Subcutaneous adipose tissue (tissue), 4 donors: ENCODE data around the gene PARM1. TPM values are rescaled to one million over a fixed set of nuclear protein-coding genes. Genes with fewer than 3 reads are reported as not detected.

Source experiments
- total RNA-seq, 4 donors: library from RNA; depleted of rRNA; stranded (reverse); fragments of >200 nt; gene quantifications; one replicate each; pipeline ENCODE4 v1.1.0, GENCODE V29; 2016
- TF ChIP-seq, protein P1 (sequence below): fragments of 450-650 bp; IDR thresholded peaks from one replicate; pipeline ENCODE4 v1.5.1; 2016; ENCODE audit warnings: low read depth, mild to moderate bottlenecking, control low read depth, antibody characterized with exemption, moderate library complexity

PARM1 gene
- total RNA-seq, 4 donors from 2014 or later, result 10.5 to 62.3 (median 50.4) TPM

DNA sequence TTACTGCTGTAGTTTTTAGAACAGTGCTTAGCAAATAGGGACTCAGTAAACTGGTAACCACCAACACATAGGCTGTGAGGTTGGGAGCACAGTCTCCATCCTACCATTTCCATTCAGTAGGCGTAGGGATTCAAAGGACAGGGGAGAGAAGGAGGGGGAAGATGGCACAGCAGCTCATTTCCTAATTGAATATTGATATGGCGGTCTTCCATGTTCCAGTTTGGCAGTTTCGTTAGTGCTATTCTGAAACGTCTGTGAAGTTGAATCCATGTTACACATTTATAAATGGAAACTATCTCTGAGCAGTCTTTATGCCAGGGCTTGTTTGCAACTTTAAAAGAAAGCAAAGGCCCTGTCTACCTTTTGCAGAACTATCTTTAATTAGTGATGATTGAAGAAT, 105.5 kb downstream of the PARM1 start:
- TF ChIP-seq, protein P1, sequence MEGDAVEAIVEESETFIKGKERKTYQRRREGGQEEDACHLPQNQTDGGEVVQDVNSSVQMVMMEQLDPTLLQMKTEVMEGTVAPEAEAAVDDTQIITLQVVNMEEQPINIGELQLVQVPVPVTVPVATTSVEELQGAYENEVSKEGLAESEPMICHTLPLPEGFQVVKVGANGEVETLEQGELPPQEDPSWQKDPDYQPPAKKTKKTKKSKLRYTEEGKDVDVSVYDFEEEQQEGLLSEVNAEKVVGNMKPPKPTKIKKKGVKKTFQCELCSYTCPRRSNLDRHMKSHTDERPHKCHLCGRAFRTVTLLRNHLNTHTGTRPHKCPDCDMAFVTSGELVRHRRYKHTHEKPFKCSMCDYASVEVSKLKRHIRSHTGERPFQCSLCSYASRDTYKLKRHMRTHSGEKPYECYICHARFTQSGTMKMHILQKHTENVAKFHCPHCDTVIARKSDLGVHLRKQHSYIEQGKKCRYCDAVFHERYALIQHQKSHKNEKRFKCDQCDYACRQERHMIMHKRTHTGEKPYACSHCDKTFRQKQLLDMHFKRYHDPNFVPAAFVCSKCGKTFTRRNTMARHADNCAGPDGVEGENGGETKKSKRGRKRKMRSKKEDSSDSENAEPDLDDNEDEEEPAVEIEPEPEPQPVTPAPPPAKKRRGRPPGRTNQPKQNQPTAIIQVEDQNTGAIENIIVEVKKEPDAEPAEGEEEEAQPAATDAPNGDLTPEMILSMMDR, result no peak

DNA sequence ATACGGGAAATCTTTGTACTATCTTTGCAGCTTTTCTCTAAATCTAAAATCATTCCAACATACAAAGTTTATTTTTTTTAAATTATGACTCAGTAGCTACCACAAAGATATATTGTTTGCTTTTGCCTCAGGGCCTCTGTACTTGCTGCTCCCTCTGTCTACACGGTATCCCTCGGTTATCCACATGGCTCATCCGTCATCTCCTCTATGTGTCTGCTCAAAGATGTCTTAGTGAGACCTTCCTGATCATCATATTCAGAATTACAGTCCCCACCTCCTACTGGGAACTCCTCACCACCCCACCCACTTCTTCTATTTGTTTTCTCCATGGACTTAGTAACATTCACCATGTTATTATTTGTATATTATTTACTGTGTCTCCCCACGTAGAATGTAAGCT, 107.8 kb downstream of the PARM1 start:
- TF ChIP-seq, protein P1, result no peak

DNA sequence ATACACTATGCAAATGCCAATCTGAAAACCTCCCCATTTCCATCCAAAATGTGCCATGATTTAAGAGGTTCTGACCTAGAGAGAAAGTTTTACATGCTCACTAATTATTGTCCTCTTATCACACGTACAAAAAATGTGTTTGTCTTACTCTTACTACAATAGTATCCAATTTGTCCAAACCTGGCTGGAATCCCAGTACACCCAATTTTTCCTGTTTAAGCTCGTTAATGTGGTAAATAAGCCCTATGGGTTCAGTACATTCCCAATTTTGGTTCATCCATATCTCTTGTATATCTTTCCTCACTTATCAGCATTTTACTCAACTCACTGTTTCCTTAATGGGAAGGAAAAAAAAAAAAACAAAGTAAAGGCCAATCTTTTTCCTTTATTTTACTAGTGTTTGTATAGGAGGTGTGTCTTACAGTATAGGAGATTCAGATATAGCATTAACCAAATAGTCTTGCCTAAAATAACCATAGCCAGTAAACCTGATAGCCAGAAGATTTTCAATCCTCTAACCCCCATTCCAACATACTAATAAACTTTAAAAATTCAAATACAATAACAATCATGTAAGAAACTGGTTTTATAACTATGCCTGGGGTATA, 109.8 kb downstream of the PARM1 start:
- TF ChIP-seq, protein P1, result no peak

DNA sequence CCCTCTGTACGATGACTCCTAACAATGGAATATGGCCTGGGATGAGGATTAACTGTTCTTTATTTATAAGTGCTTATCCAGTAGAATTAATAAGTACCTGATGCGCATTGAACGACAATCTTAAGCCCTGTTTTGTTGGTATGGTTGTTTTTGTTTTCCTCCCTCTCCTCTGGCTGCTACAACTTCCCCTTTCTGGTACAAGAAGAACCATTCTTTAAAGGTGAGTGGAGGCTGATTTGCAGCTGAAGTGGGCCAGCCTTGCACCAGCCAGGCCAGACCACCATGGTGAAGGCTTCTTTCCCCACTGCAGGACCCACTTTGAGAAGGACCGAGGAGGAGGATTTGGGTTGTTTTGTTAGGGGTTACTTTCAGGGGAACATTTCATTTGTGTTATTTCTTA, 113.3 kb downstream of the PARM1 start:
- TF ChIP-seq, protein P1, result no peak

DNA sequence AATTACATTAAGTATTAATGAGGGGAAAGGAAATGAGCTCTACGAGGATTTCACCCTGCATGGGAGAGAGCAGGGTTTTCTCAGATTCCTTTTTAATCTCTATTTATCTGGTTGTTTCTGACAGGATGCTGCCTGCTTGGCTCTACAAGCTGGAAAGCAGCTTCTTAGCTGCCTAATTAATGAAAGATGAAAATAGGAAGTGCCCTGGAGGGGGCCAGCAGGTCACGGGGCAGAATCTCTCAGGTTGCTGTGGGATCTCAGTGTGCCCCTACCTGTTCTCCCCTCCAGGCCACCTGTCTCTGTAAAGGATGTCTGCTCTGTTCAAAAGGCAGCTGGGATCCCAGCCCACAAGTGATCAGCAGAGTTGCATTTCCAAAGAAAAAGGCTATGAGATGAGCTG, 113.7 kb downstream of the PARM1 start:
- TF ChIP-seq, protein P1, result no peak

DNA sequence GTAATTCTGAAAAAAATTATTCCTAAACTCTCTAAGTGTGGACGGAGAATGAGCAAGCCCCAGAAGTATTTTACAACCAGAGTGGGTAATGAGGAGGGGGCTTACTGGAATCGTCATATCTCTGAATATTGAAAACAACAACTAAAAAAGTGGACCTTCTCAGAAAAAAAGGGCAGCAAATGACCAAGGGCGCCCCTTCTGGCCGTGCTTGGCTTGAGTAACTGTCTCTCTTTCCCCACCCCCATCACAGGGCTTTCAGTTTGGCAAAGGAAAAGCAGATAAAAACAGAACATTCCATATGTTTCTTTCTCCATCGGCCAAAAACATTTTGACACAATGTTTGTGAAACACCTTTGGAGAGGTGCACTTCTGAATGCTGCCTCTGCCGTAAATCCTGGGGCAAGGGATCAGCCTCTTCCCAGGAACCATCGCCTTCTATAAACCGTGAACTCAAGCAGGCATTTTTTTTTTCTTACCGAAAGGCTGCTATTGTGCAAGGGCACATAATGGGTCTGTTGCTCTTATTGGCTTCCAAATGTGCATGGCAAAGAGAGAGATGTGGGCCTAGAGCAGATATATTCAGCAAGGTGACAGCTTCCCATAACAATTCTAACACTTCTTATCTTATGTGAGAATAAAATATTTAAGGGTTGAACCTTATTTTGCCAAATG, 115.4 kb downstream of the PARM1 start:
- TF ChIP-seq, protein P1, result no peak

DNA sequence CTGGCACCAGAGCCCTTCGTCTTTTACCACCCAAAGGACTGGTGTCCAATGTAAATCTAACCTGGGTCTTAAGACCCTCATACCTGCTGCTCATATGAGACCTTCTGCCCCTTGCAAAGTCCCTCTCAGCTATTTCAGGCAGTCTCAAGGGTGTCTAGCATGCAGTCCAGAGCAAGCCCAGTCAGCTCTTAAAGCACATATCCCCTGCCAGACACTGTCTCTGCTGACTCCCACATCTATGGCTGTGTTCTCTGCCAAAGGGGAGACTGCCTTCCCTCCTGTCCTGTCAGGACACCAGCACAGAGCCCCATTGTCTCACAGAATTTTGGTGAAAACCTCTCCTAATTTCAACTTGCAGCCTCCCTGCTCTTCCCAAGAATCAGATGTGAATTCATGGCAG, 118.5 kb downstream of the PARM1 start:
- TF ChIP-seq, protein P1, result no peak
